NT2/D1 (cell line): ENCODE measurements around the gene ADAMTS2.

Experiments used
- SUZ12 ChIP-seq: IDR thresholded peaks from 2 replicates; pipeline ENCODE4 v1.6.1; 2011; ENCODE audit not compliant: insufficient read length, insufficient read depth; ENCODE audit errors: extremely low read depth
- YY1 ChIP-seq: IDR thresholded peaks from 2 replicates; pipeline ENCODE4 v1.6.1; 2011; ENCODE audit not compliant: insufficient read length, insufficient read depth
- ZNF274 ChIP-seq: IDR thresholded peaks from 2 replicates; pipeline ENCODE4 v1.6.1; 2011; ENCODE audit warnings: mild to moderate bottlenecking, low read depth, low read length

DNA sequence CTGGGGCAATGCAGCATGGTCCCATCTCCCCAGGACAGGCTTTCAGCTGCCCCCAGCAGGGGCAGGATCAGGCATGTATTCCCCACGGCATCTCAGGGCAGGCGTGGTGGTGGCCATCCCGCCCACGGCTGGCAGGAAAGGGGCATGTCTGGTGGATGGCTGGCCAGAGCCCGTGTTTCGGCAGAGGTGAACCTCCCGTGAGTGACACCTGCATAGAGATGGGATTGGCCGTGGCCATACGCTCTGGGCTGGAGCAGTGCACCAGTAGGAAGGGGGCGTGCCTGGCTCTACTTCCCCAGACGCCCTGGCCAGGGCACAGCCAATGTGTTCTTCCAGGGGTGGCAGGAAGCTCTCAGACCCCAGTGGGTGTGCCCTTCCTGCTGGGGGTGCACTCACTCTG is 146.0 kb downstream of the ADAMTS2 start:
- TF ChIP-seq SUZ12 (no peak), YY1 (no peak), ZNF274 (no peak)
